IMR-90 (cell line): ENCODE measurements around the gene SLC6A13. TPM values are rescaled to one million over a fixed set of nuclear protein-coding genes. Genes with fewer than 3 reads are reported as not detected.

Experiments
- ATAC-seq: fragments of 200-7000 bp; cut with Tn5 transposase; 2 replicates; pipeline ENCODE4 v1.9.1; 2020; ENCODE audit warnings: low read depth, mild to moderate bottlenecking, moderate library complexity
- BruUV-seq: library from RNA; stranded (reverse); fragments of 400-500 nt; replicated peaks from 2 replicates; lab custom pipeline; 2021; lab: Mats Ljungman, UMichigan
- CTCF ChIA-PET: fragments of 300-600 bp; formaldehyde crosslinking; extraction: SDS; loops from one replicate; lab custom pipeline; 2021; ENCODE audit warnings: antibody characterized with exemption; lab: Yijun Ruan, JAX
- POLR2A ChIA-PET: fragments of 300-600 bp; sonication (Branson Sonifier 250); formaldehyde crosslinking; loops from one replicate; lab custom pipeline; 2022; ENCODE audit warnings: antibody characterized with exemption; ENCODE audit not compliant: unreplicated experiment; lab: Charles Lee
- DNase-seq: peaks from one replicate; pipeline ENCODE4 v3.0.0; 2013
- H2AFZ ChIP-seq: replicated peaks from 2 replicates; pipeline ENCODE3; 2013; ENCODE audit warnings: low read length, mild to moderate bottlenecking; ENCODE audit not compliant: poor library complexity
- H2AK5ac ChIP-seq: 2 replicates; pipeline ENCODE4 v1.6.1; 2013; ENCODE audit warnings: low read depth, low read length, inconsistent platforms
- H2AK9ac ChIP-seq: replicated peaks from 2 replicates; pipeline ENCODE3; 2013; ENCODE audit warnings: mild to moderate bottlenecking, low read depth, low read length, moderate library complexity; ENCODE audit not compliant: poor library complexity
- H2BK120ac ChIP-seq: 2 replicates; pipeline ENCODE4 v1.6.1; 2013; ENCODE audit warnings: low read depth, low read length, inconsistent platforms
- H2BK15ac ChIP-seq: 3 replicates; pipeline ENCODE4 v1.6.1; 2013; ENCODE audit warnings: low read depth, low read length, inconsistent platforms
- H2BK20ac ChIP-seq: 2 replicates; pipeline ENCODE4 v1.6.1; 2013; ENCODE audit warnings: low read depth, mild to moderate bottlenecking, inconsistent platforms, low read length, moderate library complexity
- H2BK5ac ChIP-seq: 2 replicates; pipeline ENCODE4 v1.6.1; 2013; ENCODE audit warnings: mild to moderate bottlenecking, low read depth, low read length, inconsistent platforms; ENCODE audit not compliant: poor library complexity, severe bottlenecking
- H3K14ac ChIP-seq: replicated peaks from 2 replicates; pipeline ENCODE4 v1.6.1; 2013; ENCODE audit warnings: low read depth, low read length, inconsistent platforms
- H3K18ac ChIP-seq: 2 replicates; pipeline ENCODE4 v1.6.1; 2013; ENCODE audit warnings: low read depth, low read length, control low read depth
- H3K23ac ChIP-seq: 2 replicates; pipeline ENCODE4 v1.6.1; 2013; ENCODE audit warnings: low read depth, low read length, inconsistent platforms
- H3K27ac ChIP-seq: 2 replicates; pipeline ENCODE4 v1.5.1; 2013; ENCODE audit warnings: mild to moderate bottlenecking, control low read depth, low read length; ENCODE audit not compliant: insufficient read depth
- H3K27me3 ChIP-seq: 2 replicates; pipeline ENCODE4 v1.6.1; 2013; ENCODE audit warnings: low read length; ENCODE audit not compliant: control insufficient read depth, insufficient read depth
- H3K36me3 ChIP-seq: 2 replicates; pipeline ENCODE4 v1.6.1; 2013; ENCODE audit warnings: low read length, mixed read lengths; ENCODE audit not compliant: control insufficient read depth, insufficient read depth
- H3K4ac ChIP-seq: 2 replicates; pipeline ENCODE4 v1.6.1; 2013; ENCODE audit warnings: low read depth, low read length, inconsistent platforms
- H3K4me1 ChIP-seq: 2 replicates; pipeline ENCODE4 v1.6.1; 2013; ENCODE audit warnings: low read length, mixed read lengths; ENCODE audit not compliant: control insufficient read depth, insufficient read depth
- H3K4me2 ChIP-seq: 2 replicates; pipeline ENCODE4 v1.6.1; 2013; ENCODE audit warnings: low read depth, mild to moderate bottlenecking, control low read depth, low read length, moderate library complexity
- H3K4me3 ChIP-seq: 2 replicates; pipeline ENCODE4 v1.5.1; 2013; ENCODE audit warnings: low read depth, mild to moderate bottlenecking, control low read depth, low read length, moderate library complexity; ENCODE audit not compliant: insufficient read depth
- H3K56ac ChIP-seq: 2 replicates; pipeline ENCODE4 v1.6.1; 2013; ENCODE audit warnings: low read length, inconsistent platforms; ENCODE audit not compliant: insufficient read depth; ENCODE audit errors: extremely low read depth
- H3K79me1 ChIP-seq, 2 experiments: 2 replicates each; pipeline ENCODE4 v1.6.1; 2013; ENCODE audit warnings: low read length in 2 of 2, inconsistent platforms in 1 of 2, low read depth in 1 of 2
- H3K9ac ChIP-seq: 2 replicates; pipeline ENCODE4 v1.6.1; 2013; ENCODE audit warnings: low read depth, low read length, control low read depth
- H3K9me1 ChIP-seq: 2 replicates; pipeline ENCODE4 v1.6.1; 2013; ENCODE audit warnings: low read length, inconsistent platforms; ENCODE audit not compliant: insufficient read depth
- H3K9me3 ChIP-seq: 2 replicates; pipeline ENCODE4 v1.6.1; 2013; ENCODE audit warnings: low read length; ENCODE audit not compliant: control insufficient read depth, insufficient read depth
- H4K20me1 ChIP-seq: 2 replicates; pipeline ENCODE4 v1.6.1; 2013; ENCODE audit warnings: low read length, inconsistent platforms; ENCODE audit not compliant: insufficient read depth
- H4K5ac ChIP-seq: 2 replicates; pipeline ENCODE4 v1.6.1; 2013; ENCODE audit warnings: mild to moderate bottlenecking, low read depth, low read length, control low read depth
- H4K8ac ChIP-seq, 2 experiments: 2 replicates each; pipeline ENCODE4 v1.6.1; 2013; ENCODE audit warnings: low read depth in 2 of 2, low read length in 2 of 2, control low read depth in 1 of 2, inconsistent platforms in 1 of 2
- H4K91ac ChIP-seq: 2 replicates; pipeline ENCODE4 v1.6.1; 2013; ENCODE audit warnings: low read depth, low read length, inconsistent platforms; ENCODE audit not compliant: insufficient read depth
- BHLHE40 ChIP-seq: fragments of 150-350 bp; IDR thresholded peaks from 2 replicates; pipeline ENCODE4 v1.6.1; 2016; ENCODE audit warnings: mild to moderate bottlenecking, low read depth, low read length
- CEBPB ChIP-seq: IDR thresholded peaks from 2 replicates; pipeline ENCODE4 v1.6.1; 2012; ENCODE audit warnings: low read depth, low read length, improper control_type of control experiment
- CHD1 ChIP-seq: IDR thresholded peaks from 2 replicates; pipeline ENCODE4 v1.6.1; 2012; ENCODE audit warnings: low read depth, low read length, improper control_type of control experiment
- FOS ChIP-seq: fragments of 150-350 bp; IDR thresholded peaks from 2 replicates; pipeline ENCODE4 v1.6.1; 2016; ENCODE audit warnings: low read depth, low read length
- MAFK ChIP-seq: IDR thresholded peaks from 2 replicates; pipeline ENCODE4 v1.6.1; 2012; ENCODE audit warnings: low read depth, low read length, improper control_type of control experiment
- MAZ ChIP-seq: IDR thresholded peaks from 2 replicates; pipeline ENCODE4 v1.6.1; 2012; ENCODE audit warnings: low read depth, mild to moderate bottlenecking, low read length, improper control_type of control experiment, moderate library complexity, borderline replicate concordance
- MXI1 ChIP-seq: IDR thresholded peaks from 2 replicates; pipeline ENCODE4 v1.6.1; 2012; ENCODE audit warnings: low read depth, mild to moderate bottlenecking, low read length, moderate library complexity, borderline replicate concordance
- NFE2L2 ChIP-seq: fragments of 150-350 bp; IDR thresholded peaks from 2 replicates; pipeline ENCODE4 v1.6.1; 2016; ENCODE audit warnings: low read depth, mild to moderate bottlenecking, low read length
- POLR2A ChIP-seq: IDR thresholded peaks from 2 replicates; pipeline ENCODE4 v1.6.1; 2012; ENCODE audit warnings: mild to moderate bottlenecking, low read depth, low read length
- RAD21 ChIP-seq: IDR thresholded peaks from 2 replicates; pipeline ENCODE4 v1.6.1; 2012; ENCODE audit warnings: low read length, improper control_type of control experiment
- RCOR1 ChIP-seq: IDR thresholded peaks from 2 replicates; pipeline ENCODE4 v1.6.1; 2012; ENCODE audit warnings: mild to moderate bottlenecking, low read length, improper control_type of control experiment; ENCODE audit not compliant: insufficient replicate concordance
- RFX5 ChIP-seq: IDR thresholded peaks from 2 replicates; pipeline ENCODE4 v1.8.0; 2012; ENCODE audit warnings: low read depth, mild to moderate bottlenecking, low read length, moderate library complexity
- SMC3 ChIP-seq: fragments of 150-350 bp; IDR thresholded peaks from 2 replicates; pipeline ENCODE4 v1.6.1; 2016; ENCODE audit warnings: low read depth, mild to moderate bottlenecking, antibody characterized with exemption, low read length, moderate library complexity
- WGBS, 2 experiments: methylation state at CpG; one replicate each; pipeline versions ENCODE4 v1.1.5 to v1.1.7; 2013; ENCODE audit warnings: missing lambda C conversion rate in 2 of 2; ENCODE audit not compliant: insufficient read length in 1 of 2; ENCODE audit errors: extremely low coverage in 2 of 2; 5-methylcytosine and 5-hydroxymethylcytosine counted together
- dilution Hi-C: fragments of 300-500 bp; cut with HindIII; formaldehyde crosslinking; loops from one replicate; pipeline ENCODE4 v1.14.3; 2018; ENCODE audit warnings: low sequenced_read_pairs; ENCODE audit not compliant: unreplicated experiment
- in situ Hi-C: fragments of 300-500 bp; cut with MboI; formaldehyde crosslinking; loops from 3 replicates; pipeline ENCODE4 v1.14.3; 2019; ENCODE audit warnings: low sequenced_read_pairs, inconsistent platforms, mixed read lengths
- intact Hi-C: fragments of 100-400 bp; cut with micrococcal nuclease; formaldehyde crosslinking; loops from 2 replicates; pipeline ENCODE4 v1.10.0; 2022
- polyA plus RNA-seq, 3 experiments: library from polyadenylated mRNA; depleted of rRNA; stranded (reverse); fragments of >200 nt; gene quantifications; 2 replicates each; pipeline ENCODE4 v1.2.3, GENCODE V29; 2012; ENCODE audit warnings: low replicate concordance in 1 of 3
- total RNA-seq: library from RNA; depleted of rRNA; stranded (reverse); fragments of >200 nt; gene quantifications from 2 replicates; pipeline ENCODE4 v1.2.3, GENCODE V29; 2012
- TF ChIP-seq, protein P1 (sequence below): fragments of 150-350 bp; IDR thresholded peaks from 2 replicates; pipeline ENCODE4 v1.6.1; 2017; ENCODE audit warnings: mild to moderate bottlenecking, antibody characterized with exemption, low read length, low read depth
- TF ChIP-seq, protein P2 (sequence below): fragments of 150-350 bp; IDR thresholded peaks from 2 replicates; pipeline ENCODE4 v1.6.1; 2016; ENCODE audit warnings: low read depth, mild to moderate bottlenecking, low read length, moderate library complexity, borderline replicate concordance
- TF ChIP-seq, protein P3 (sequence below): conservative IDR thresholded peaks from 2 replicates; pipeline ENCODE4 v1.5.1; 2012; ENCODE audit warnings: mild to moderate bottlenecking, low read depth, low read length, improper control_type of control experiment

Gene SLC6A13
- total and polyA plus RNA-seq, 2 of the 4 experiments (the other 2 are of a cell fraction), result under 0.01 to 0.10 TPM

DNA sequence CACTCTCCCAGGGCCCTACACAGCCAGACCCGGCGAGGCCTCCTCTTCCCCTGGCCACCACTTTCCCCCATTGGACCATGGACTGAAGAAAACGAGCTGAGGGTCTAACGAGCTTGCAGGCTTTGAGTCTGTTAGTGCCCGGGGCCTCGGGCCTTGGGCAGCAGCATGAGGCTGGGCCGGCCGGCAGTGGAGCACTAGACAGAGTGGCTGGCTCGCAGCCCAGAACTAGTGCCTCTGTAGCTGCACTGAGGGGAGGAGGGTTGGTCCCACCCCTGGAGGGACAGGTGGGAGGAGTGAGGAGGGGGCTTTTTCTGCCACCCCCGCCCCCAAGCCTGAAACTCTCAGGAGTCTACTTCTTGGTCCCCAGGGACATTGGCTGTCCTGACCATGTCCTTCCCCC is 87.4 kb downstream of the SLC6A13 start:
- Histone ChIP-seq H2BK120ac (peak overlapping the region; percentile 49; the same call in 1 of the 2 replicates), H4K5ac (no peak overlapping the region), H3K9ac (no peak overlapping the region), H3K27ac (no peak overlapping the region), H3K9me3 (no peaks in the 10 kb centered on the region), H3K79me1 (no peaks in the 10 kb centered on the region; a peak in 1 of 4 replicates), H2BK15ac (no peak overlapping the region), H2AK9ac (no peak overlapping the region), H3K4ac (no peak overlapping the region), H2BK20ac (no peak overlapping the region), H3K4me2 (no peak overlapping the region), H4K91ac (no peak overlapping the region), H4K20me1 (no peaks in the 10 kb centered on the region), H2AFZ (peak overlapping the region; percentile 74), H2BK5ac (no peak overlapping the region), H3K27me3 (no peaks in the 10 kb centered on the region; the same call in 1 of the 2 replicates), H3K18ac (no peak overlapping the region), H3K14ac (no peak overlapping the region), H3K56ac (no peak overlapping the region), H2AK5ac (0 out of 2 replicates have a peak overlapping the region, but pooled peaks have one; percentile 38), H4K8ac (0 out of 4 replicates have a peak overlapping the region, but pooled peaks of 1 of the 2 experiments have one; percentile 13), H3K9me1 (peaks cover 20% of the 10 kb centered on the region), H3K4me1 (peaks cover 17% of the 10 kb centered on the region), H3K4me3 (no peak overlapping the region), H3K36me3 (no peaks in the 10 kb centered on the region), H3K23ac (no peak overlapping the region)
- TF ChIP-seq SMC3 (no peak), NFE2L2 (no peak), MAZ (no peak), RAD21 (no peak), RCOR1 (no peak), CHD1 (no peak), MXI1 (no peak), FOS (no peak), POLR2A (no peak), MAFK (no peak), CEBPB (no peak), BHLHE40 (no peak), RFX5 (no peak)
- TF ChIP-seq, protein P1, sequence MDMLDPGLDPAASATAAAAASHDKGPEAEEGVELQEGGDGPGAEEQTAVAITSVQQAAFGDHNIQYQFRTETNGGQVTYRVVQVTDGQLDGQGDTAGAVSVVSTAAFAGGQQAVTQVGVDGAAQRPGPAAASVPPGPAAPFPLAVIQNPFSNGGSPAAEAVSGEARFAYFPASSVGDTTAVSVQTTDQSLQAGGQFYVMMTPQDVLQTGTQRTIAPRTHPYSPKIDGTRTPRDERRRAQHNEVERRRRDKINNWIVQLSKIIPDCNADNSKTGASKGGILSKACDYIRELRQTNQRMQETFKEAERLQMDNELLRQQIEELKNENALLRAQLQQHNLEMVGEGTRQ, result no peak
- TF ChIP-seq, protein P2, sequence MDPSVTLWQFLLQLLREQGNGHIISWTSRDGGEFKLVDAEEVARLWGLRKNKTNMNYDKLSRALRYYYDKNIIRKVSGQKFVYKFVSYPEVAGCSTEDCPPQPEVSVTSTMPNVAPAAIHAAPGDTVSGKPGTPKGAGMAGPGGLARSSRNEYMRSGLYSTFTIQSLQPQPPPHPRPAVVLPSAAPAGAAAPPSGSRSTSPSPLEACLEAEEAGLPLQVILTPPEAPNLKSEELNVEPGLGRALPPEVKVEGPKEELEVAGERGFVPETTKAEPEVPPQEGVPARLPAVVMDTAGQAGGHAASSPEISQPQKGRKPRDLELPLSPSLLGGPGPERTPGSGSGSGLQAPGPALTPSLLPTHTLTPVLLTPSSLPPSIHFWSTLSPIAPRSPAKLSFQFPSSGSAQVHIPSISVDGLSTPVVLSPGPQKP, result no peak
- TF ChIP-seq, protein P3, sequence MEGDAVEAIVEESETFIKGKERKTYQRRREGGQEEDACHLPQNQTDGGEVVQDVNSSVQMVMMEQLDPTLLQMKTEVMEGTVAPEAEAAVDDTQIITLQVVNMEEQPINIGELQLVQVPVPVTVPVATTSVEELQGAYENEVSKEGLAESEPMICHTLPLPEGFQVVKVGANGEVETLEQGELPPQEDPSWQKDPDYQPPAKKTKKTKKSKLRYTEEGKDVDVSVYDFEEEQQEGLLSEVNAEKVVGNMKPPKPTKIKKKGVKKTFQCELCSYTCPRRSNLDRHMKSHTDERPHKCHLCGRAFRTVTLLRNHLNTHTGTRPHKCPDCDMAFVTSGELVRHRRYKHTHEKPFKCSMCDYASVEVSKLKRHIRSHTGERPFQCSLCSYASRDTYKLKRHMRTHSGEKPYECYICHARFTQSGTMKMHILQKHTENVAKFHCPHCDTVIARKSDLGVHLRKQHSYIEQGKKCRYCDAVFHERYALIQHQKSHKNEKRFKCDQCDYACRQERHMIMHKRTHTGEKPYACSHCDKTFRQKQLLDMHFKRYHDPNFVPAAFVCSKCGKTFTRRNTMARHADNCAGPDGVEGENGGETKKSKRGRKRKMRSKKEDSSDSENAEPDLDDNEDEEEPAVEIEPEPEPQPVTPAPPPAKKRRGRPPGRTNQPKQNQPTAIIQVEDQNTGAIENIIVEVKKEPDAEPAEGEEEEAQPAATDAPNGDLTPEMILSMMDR, result no peak
- ATAC-seq (peak; percentile 61), DNase-seq (no peak)
- intact Hi-C loops, result no loop called here
- BruUV-seq, result no TSS peak
- ChIA-PET POLR2A (no interaction called here), CTCF (no interaction called here)
- in situ Hi-C loops, result no loop called here
- 17% methylated on average over 4 of the region's 10 CpGs; no CpG with 5 or more reads in 1 of the 2 experiments for WGBS, 2 experiments
- dilution Hi-C loops, result no loop called here
